HT1080 (cell line): ENCODE measurements around the gene MYRIP. TPM values are rescaled to one million over a fixed set of nuclear protein-coding genes. Genes with fewer than 3 reads are reported as not detected.

ENCODE experiments used
- DNase-seq: peaks from one replicate; pipeline ENCODE4 v3.0.0-alpha.2; 2015; ENCODE audit warnings: low read depth
- total RNA-seq: library from RNA; depleted of rRNA; stranded (reverse); fragments of >200 nt; shearing (Covaris generic); gene quantifications from 2 replicates; pipeline ENCODE4 v1.2.3, GENCODE V29; 2014

MYRIP gene
- total RNA-seq, 1 experiment from 2014 or later, result 0.48 TPM

DNA sequence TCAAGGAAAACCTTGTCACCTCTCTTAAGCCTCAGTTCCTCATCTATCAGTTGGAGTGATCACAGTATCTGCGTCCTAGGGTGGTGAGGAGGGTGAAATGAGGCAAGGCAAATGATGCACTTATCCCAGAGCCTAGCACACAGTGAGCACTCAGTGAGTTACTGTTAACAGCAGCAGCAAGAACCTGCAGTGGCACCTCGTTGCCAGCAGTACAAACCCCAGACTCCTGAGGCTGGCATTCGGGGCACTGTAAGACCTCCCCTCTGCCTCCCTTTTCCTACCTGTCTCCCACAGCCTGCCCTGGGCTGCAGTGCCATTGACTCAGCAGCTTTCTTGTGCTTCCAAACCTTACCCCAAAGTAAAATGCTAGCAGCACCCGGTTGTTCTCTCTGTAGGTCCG, 417.2 kb downstream of the MYRIP start:
- DNase-seq, result no peak

DNA sequence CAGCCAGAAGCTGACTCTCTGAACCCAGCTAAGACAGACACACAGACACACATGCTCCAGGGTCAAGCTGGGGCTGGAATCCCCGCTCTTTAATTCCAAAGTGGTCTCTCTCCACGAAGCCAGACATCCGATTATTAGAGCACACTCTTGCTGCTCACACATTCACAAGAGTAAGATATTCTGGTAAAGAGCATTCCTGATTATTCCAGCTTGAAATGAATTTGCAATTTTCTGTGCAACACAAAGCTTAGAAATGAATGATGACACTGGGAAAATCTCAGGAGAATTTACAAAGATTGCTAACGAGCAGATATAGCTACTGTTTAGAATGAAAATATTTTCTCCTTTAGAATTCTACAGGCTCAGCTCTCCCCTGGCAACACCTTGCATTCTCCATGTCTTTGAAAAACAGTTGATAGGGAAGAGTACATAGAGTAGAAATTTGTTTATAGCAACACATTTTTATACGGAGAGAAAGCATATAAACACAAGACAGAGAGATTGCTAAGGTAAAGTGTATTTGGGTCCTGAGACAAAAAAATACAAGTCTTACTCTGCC, 419.5 kb downstream of the MYRIP start:
- no peak for DNase-seq

DNA sequence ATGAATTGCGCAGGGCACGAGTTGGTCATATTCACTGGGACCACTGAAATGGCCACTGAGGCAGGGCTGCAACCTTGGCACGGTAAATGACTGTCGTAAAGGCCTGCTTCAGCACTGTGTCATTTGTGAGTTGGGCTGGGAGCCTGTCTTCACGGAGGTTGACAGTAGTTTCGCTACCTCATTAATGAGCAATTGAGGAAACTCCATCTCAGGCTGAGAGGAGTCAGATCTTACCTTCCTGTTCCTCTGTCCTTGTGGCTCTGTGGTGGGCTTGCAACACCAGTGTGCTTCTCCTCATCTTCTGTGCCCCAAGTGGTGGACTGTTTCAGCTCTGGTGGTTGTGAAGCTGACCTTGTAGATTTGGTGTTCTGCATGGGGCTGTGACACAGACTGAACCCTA, 420.0 kb downstream of the MYRIP start:
- no peak for DNase-seq

DNA sequence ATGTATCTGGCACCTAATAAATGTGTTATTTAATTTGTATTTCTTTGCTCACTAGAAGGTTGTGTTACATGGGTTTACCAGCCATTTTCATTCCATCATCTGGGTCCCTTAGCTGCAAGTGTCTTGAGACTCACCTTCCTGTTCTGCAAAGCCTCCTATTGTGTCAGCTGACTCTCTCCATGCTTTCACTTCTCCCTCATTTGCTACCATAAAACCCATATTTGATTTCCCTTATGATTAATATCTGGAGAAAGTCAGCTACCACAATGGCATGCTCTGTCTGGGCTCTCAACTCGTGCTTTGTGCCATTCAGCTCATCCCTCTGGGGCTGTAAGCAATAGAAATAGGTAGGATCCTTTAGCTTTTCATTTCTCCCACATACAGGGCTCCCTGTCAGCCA, 420.6 kb downstream of the MYRIP start:
- DNase-seq, result no peak

DNA sequence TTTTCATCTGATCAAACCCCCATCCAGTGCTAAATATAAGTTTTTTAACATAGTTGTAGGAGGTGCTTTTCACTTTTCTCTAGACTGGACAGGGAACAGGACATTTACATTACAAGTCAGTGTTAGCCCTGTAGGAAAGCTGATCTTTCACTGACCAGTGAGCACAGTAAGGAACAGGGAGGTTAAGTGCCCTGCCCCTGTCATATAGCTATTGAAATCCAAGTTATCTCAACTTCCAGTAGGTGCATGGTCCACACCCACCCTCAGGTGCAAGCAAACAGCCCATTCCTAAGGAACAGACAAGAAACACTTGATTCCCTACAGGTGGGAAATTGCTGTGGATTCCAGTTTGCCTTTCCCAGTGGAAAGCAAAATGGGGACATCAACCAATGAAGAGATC, 421.0 kb downstream of the MYRIP start:
- no peak for DNase-seq

DNA sequence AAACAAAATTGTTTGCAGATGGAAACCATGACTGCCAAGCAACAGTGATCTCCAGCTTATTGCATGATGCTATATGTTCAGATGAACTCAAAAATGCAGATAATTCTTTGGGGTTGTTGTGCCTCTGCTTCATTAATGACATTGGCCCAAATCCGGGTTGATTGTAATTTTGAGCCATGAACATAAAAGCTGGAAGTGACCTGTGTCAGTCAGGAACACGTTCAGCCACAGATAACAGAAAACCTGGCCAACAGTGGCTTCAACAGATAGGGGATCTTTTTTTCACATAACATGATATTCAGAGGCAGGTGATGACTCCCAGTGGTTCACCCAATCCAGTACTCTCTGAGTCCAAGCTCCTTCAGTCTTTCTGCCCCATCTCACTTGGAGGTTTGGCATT, 423.2 kb downstream of the MYRIP start:
- no peak for DNase-seq

DNA sequence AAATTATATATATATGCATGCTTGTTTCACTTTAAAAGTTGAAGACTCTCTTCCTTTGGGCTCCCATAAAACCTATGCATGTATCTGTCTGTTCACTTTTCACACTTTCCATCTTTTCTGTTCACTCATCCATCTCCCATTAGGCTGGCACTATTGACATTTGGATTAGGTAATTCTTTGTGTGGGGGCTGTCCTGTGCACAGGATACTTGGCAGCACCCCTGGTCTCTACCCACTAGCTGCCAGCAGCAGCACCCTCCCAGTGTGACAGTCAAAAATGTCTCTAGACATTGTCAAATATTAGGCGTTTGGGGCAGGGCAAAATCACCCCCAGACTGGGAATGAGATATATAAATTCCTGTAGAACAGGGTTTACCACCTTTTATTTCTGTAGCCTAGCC, 427.8 kb downstream of the MYRIP start:
- no peak for DNase-seq

DNA sequence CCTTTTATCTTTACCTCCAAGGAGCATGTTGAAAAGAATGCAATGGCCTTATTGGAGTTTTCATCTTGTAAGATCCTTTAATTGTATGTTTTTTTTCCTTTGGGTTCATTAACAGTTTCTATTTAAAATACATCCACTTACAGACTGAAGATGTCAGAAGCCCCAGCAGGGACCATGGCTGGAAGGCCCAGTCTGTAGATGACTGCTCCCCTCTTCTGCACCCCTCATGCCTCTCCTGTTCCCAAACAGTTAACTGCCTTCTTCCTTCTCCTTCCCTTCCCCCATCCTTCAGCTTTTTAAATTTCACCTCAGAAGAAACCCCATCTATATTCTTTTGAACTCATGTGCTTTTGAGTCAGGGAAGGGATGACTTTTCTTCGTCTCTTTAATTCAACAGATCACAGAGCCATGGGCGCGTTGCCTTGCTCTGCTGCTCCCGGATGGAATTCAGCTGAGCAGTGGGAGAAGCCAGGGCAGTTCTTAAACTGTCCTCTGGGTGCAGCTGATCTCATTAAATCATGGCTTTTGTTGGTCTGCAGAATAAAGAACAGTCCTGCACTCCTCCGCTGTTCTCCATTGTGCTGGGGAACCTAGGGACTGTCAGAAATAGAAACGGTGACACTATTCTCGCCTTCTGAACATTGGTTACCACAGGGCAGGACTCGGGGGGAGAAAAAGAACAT, 428.6 kb downstream of the MYRIP start:
- peak; percentile 2 for DNase-seq

DNA sequence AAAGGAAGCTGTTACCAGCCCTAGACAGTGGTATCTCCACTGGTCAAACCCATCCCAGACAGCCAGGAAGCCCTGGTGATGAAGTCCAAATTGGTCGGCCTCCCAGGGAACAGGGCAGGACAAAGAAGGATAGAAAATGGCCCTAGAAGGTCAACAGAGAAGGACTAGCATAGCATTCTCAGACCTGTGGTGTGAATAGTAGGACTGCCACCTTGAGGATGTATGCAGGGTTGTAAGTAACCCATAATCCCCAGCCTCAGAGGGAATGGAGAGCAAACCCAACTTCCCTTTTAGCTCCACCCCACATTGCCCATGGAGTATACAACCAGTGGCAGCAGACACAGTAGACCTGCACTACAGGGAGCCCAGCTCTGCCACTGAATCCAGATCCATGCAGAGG, 431.5 kb downstream of the MYRIP start:
- peak; percentile 11 for DNase-seq

DNA sequence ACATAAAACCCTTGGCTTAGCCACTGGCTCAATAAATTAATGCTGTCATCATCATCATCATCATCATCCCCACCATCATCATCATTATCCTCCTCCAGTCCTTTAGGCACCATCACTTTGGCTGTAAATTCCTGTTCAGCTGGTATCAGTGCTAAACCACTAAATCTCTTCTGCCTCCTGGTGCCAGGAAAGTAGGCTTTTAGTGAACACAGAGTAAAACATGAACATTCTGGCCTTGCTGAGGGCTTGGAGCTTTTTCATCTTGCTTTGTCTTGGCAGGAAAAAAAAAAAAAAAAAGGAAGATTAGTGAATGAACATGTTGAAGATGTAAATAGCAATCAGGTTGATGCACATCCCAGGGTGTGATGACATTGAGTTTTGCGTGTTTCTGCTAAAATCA, 432.8 kb downstream of the MYRIP start:
- DNase-seq, result no peak

DNA sequence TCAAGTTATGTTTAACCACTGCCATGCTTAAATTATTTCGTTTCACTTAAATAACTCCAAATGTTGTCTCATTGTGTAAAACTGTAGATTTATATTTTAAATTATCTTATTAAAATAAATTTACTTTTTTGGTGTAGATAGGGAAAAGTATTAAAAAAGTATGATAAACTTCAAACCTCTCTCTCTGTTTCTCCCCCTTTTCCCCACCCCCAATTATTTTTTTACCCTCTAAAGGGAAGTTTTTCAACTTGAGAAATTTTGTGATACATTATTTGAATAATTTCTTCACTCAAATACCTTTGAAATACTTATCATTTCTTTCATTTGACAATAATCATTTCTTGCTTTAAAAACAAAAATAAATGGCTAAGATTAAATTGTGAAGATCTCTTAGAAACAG, 433.2 kb downstream of the MYRIP start:
- no peak for DNase-seq

DNA sequence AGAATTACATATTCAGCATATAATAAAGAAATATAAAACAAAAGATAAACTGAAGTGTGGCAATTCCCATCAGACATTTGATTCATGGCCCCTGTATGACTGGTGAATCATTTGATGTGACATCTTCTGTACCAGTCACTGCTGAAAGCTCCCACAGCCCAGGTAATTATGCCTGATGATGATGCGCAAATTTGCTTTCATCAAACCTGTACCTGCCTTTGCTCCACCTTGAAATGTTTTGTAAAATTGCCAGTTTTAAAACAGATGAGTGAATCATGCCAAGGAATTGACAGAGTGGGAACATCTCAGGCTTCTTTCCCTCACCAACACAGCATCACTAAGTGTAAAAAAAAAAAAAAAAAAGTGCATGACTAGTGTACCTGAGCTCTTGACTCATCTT, 433.6 kb downstream of the MYRIP start:
- no peak for DNase-seq

DNA sequence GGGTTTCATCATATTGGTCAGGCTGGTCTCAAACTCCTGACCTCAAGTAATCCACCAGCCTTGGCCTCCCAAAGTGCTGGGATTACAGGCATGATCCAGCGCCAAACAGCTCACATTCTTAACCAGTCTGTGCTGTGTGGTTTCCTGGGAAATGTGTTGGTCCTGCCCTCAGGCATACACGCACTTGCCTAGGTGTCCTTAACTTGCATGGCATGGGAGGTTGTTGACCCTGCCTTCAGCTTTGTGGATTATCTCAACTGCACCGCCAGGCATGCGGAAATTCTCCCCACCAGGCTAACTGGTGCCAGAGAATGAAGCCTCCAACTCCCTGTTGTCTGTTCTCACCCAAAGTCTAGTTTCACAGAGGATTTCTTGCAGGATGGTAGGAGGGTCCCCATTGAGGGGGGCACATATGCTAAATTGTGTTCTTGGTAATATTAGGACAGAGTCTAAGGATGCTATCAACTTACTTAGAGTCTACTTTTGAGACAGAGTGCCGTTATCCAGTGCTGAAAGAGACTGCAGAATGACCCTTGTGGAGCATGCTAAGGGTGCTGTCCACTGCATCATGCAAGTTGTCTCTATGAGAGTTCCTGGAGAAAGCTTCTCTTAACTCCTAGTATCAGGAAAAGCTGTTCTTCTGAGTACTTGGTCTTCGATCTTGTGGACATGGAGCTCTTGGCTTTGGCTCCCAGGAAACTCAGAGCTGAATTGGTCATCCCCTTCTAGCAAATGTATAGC, 438.5 kb downstream of the MYRIP start:
- no peak for DNase-seq

DNA sequence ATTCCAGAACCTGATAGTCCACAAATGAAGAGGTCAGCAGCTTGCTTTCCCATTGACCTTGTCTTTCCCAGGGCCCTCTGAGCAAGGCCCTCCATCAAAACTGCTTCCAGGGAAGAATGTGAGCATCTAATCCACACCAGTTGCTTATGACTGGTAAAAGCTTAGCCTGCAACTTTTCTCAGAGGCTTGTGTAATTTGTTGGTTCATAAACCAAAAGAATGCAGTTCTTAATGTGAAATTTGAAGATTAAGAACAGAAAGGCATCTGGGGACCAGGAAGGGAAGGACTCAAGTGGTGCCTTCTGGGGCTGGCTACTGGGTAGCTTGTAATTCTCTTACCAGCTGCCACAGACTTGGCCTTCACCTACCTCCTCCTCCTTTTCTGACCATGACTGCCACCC, 439.2 kb downstream of the MYRIP start:
- no peak for DNase-seq

DNA sequence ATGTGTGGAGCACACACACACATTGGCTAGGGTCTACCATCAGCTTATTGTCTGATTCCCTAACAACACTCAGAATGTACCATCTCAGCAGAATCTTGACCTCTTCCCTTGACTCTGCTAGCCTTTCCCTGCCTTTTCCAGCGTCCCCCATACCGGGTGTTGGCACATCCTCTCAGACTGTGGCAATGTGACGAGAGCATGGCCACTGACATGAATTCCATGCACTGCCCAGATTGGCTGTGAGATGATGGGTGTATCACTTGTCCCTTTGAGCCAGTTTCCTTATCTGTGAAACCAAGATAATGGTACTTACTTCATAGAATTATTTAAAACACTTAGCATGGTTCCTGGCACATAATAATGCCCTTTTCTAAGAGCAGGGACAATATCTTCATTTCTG, 439.8 kb downstream of the MYRIP start:
- DNase-seq, result no peak

DNA sequence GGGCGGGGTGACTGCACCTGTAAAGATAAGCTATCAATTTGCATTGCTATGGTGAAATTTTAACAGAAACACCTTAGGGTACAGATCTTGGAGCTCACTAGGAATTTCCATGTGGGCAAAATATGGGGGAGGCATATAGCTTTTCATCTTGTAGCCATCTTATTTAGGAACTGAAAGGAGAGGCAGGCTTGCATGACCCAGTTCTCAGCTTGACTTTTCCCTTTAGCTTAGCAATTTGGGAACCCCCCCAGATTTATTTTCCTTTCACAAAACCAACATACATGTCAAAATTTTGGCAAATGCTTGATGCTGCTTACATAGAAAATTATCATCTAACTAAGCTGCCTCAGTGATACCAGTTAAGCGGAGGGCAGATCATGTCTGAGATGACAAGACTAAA, 445.1 kb downstream of the MYRIP start:
- no peak for DNase-seq

DNA sequence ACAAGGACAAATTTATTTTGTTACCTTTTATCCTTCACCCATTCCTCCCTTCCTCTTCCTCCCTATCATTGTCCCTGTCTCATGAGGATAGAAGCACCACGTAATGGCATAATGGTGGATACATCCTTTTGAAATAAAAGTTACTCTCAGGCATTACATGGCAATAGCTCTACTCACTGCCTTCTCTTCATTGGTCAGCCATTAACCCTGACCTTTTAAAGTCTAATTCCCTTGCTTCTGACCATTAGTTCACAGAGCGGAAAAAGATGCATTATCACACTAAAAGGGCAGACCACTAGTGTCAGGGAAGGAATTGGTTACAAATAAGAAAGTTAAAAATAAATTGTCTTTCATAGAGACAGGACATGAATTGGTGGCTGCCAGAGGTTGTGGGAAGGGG, 445.5 kb downstream of the MYRIP start:
- DNase-seq, result no peak

DNA sequence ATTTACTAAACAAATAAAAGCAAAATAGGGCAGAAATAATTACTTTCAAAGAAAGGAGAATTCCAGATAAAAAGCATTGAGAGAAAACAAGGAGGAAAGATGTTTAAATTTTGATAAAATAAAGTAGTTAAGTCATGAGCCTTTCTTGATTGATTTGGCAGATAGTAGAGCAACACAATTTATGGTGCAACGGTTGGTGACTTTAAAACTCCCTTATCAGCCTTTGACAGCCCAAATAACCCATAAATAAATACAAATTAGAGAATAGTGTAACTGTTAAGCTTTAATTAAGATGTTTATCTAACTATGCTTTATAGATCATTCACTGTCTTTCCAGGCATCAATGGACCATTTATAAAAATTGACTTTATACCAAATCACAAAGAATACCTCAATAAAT, 446.1 kb downstream of the MYRIP start:
- DNase-seq, result no peak

DNA sequence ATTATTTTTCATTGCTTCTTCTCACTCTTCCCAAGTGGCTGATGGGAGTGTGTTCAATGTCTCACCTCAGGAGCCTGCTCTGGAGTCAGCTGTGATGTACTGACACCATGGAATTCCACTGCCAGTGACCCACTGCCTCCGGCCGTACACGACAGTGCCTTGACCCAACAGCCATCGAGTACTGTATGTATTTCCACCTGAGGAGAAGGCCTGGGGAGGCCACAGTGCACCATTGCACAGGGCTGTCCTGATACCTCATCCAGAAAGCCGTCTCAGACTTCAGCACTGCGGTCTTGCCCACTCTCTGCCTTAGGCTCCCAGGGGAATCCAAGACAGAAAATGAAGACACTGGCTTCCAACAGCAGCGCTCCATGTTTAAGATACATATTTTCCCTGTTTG, 448.7 kb downstream of the MYRIP start:
- DNase-seq, result no peak

DNA sequence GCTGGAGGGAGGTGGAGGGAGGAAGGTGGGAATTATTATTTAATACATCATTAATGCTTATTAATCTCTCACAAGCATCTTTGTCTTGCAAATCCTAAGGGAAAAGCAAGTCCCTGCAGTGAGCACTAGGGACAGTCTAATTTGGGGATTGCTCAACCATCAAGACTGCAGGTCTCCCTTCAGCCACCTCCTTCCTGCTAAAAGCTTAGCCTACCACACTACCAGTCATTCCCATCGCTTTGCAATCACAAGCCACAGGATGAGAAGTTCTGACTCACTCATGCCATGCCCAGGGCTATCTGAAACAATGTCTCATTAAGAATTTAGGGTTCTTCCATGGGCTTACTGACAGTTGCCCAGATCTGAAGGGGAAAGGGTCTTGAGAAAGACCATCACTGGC, 449.1 kb downstream of the MYRIP start:
- peak; percentile 88 for DNase-seq

DNA sequence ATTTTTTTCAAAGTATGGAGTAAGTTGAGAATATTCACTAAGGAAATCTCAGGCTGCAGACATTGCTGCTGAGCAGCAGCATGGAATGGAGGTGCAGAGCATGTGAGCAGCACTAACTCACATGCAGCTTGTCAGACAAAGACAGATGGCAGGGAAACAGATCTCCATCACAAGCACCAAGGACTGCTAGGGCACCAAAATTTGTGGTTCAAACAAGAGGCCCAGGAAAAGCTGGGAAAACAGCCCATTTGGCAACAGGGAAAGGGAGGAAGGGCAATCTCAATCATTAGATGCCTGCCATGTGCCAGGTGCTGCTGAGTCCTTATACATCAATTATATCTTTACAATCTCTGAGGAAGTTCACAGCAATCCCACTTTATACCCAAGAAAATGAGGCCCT, 452.9 kb downstream of the MYRIP start:
- DNase-seq, result no peak

DNA sequence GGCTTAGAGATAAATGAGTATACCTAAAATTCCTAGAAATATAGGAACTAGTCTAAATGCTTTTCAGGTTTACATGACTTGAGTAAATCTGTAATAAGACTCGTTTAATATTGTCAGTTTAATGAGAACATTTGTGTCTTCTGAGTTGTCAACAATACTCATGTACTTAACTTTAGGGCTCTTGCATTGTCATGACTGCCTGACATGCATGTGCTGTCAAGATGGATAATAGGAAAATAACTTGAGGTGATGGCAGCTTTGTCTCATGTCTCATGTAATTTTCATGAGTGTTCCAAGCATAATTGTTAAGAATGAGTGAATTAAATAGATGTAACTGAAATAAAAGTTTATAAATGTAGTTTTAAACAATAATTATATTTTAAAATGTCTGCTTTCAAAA, 455.0 kb downstream of the MYRIP start:
- no peak for DNase-seq

DNA sequence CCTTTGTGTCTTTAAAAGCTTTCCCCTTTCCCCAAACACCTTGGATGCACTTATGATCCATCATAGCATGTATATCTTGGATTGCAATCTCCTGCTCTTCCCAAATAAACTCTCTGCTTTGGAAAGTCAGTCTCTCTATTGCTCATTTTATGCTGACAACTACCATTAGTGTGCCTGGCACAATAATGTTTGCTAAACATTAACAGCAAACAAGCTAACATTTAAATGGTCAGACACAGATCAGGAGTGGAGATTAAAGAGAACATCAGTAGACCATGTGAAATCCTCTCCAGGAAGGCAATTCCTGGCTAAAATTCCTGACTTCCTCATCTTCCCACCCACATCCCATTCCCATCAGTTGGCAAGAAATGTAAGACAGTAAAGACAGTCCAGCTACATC, 455.8 kb downstream of the MYRIP start:
- DNase-seq, result no peak
